ENCODE measurements around the gene SPATS2L. TPM values are rescaled to one million over a fixed set of nuclear protein-coding genes. Genes with fewer than 3 reads are reported as not detected.
A peak's percentile ranks its signal among the peaks of the same experiment; 100 is the strongest.

Gene SPATS2L, protein sequence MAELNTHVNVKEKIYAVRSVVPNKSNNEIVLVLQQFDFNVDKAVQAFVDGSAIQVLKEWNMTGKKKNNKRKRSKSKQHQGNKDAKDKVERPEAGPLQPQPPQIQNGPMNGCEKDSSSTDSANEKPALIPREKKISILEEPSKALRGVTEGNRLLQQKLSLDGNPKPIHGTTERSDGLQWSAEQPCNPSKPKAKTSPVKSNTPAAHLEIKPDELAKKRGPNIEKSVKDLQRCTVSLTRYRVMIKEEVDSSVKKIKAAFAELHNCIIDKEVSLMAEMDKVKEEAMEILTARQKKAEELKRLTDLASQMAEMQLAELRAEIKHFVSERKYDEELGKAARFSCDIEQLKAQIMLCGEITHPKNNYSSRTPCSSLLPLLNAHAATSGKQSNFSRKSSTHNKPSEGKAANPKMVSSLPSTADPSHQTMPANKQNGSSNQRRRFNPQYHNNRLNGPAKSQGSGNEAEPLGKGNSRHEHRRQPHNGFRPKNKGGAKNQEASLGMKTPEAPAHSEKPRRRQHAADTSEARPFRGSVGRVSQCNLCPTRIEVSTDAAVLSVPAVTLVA
- 10 to 100 TPM; 14.7 to 25.8 TPM for total RNA-seq

DNA sequence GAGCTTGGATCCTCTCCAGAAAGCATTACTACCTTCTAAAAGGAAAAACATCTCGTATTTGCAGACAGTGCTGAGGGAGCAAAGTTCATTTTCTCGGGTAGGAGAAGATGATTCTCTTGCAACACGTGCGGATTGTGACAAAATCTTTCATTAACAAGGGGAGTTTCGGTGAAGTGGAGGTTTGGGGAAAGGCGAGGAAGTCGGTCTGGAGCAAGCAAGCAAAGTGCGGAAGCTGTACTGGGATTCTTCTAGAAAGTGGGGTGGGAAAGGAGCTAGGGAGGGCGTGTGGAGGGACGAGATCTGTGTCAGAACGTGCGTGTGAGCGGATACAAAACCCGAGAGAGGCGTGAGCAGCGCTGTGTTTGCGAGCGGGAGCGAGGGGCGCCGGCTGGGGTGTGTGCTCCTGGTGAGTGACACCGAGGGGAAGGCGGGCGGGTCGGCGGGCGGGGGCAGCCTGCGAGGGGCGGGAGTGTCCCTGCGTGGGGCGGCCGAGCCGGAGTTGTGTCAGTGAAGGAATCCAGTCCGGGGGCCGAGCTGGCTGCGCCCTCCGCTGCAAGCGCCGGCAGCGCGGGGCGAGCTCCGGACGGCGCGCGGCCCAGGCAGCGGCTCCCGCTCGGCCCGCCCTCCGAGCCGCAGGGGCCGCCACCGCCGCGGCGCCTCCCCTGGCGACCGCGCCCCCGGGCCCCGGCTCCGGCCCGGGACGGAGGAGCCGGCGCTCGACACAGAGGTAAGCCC lies at the start of gene SPATS2L:
SPATS2L (plus strand) TSS at position 498 of the 735 bp plus-strand sequence. CDS start 82,552 bp downstream, outside the sequence.
- peak; percentile 71 for ATAC-seq
- H3K36me3 Mint-ChIP-seq (ENCODE audit: low read depth) = peaks cover 2% of the 10 kb centered on the region
- POLR2A ChIA-PET = interaction anchor here (0.6 to 0.9 kb wide), 4 partner anchors 65 to 406 kb away, joined by 3 to 5 read pairs (median 3); no protein-coding TSS in a partner anchor

DNA sequence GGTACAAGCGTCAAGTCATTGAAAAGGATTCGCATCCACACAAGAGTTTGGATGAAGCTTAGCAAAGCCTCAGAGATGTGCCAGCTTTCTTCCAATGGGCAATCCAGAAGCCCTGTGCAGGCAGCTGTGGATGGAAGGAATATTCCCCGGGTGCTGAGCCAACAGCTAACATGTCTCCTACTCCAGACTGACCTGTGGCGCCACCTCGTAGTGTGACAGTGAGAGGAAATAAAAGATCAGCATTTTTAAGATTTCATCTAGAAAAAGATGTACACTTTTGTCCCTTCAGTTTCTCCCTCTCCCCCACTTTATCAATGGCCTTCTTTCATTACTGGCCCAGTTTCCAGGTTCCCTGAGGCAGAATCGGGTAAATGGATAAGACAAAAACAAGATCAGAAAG lies 48.9 kb upstream of the SPATS2L start:
- ATAC-seq (no peak), DNase-seq (no peak)
- H3K9me3 Mint-ChIP-seq (ENCODE audit: low read depth) = no peaks in the 10 kb centered on the region
- ChIA-PET POLR2A (no interaction called here), CTCF (interaction anchor here (0.9 kb wide), 1 partner anchor 19 kb away, joined by 3 read pairs; no protein-coding TSS in a partner anchor)
- H3K4me1 Mint-ChIP-seq = no peaks in the 10 kb centered on the region
- no peaks in the 10 kb centered on the region for H3K36me3 Mint-ChIP-seq (ENCODE audit: low read depth)
- H3K4me3 Mint-ChIP-seq = no peak overlapping the region
- peaks cover 9% of the 10 kb centered on the region for H3K27me3 Mint-ChIP-seq
- no peak overlapping the region for H3K27ac Mint-ChIP-seq
- intact Hi-C loops (cut with DNase I, micrococcal nuclease) = no loop called here

More for the DNA sequence above, at the start of gene SPATS2L:
- DNase-seq = peak; percentile 75
- Mint-ChIP-seq H3K27ac (peak within 1 kb of the TSS; percentile 87), H3K27me3 (peaks cover 18% of the 10 kb centered on the region), H3K4me3 (peak within 1 kb of the TSS; percentile 80), H3K4me1 (peaks cover 21% of the 10 kb centered on the region), H3K9me3 (ENCODE audit: low read depth) (no peaks in the 10 kb centered on the region)
- CTCF ChIA-PET = interaction anchor here (0.6 to 1.4 kb wide), 5 partner anchors 11 to 321 kb away, joined by 3 to 4 read pairs (median 3); no protein-coding TSS in a partner anchor
- intact Hi-C loops (cut with DNase I, micrococcal nuclease) = loop anchor here (2.0 to 5.0 kb wide), 6 partner anchors 66 to 329 kb away; partner anchors contain the start of gene SGO2 (in 1 of the 2)

DNA sequence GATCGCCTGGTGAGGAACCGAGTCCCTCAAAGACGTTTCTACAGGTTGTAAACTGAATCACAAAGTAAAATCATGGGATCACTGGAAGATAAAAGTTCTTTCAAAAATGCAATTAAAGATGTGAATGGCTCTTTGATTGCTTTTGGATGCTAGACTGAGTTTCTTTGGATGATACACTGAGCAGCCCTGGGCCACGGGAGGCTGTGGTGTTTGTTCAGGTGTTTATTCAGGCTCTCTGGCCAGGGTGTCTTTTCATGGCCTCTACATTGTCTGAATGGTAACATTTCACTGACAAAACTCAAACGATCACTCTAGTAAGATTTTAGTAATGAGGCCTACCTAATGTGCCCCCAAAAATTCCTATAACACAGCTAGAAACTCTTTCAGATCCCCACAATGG lies 48.4 kb upstream of the SPATS2L start:
- CTCF ChIA-PET = interaction anchor here (0.9 kb wide), 1 partner anchor 20 kb away, joined by 3 read pairs; no protein-coding TSS in a partner anchor
- intact Hi-C loops (cut with DNase I, micrococcal nuclease) = no loop called here

DNA sequence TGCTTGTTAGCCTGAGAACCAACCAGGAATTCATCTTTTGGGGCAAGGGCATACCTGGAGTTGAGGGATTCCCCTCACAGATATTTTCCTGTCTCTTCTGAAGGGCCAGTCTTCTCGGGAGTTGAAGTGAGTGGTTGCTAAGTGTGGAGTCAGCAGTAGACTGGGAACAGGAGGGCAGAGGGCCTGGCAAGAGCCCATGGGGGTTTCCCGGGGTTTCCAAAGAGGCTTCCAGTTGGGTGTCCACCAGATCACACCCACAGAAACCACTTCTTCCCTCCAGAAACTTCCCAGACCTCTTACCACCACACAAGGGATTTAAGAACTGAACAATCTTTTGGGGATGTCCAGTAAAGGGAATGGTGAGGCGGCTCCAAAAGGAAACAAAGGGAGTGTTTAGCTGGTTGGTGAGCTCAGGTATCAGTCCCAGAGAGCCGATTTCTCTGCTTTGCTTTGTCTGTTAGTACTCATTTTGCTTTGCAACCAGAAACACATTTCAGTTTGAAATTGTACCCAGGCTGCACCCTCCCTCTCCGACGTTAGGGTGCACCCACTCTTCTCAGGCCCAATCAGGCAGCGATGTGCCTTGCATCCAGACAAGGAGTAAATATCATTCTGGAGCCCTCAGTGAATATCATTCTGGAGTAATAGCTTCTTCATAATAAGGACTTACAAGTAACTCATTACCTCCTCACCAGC lies 47.5 kb upstream of the SPATS2L start:
- POLR2A ChIA-PET = no interaction called here
- H3K9me3 Mint-ChIP-seq (ENCODE audit: low read depth) = no peaks in the 10 kb centered on the region
- no peaks in the 10 kb centered on the region for H3K36me3 Mint-ChIP-seq (ENCODE audit: low read depth)
- H3K4me3 Mint-ChIP-seq = no peak overlapping the region
- H3K27ac Mint-ChIP-seq = no peak overlapping the region
- CTCF ChIA-PET = no interaction called here
- DNase-seq (no peak), ATAC-seq (no peak)
- peaks cover 6% of the 10 kb centered on the region for H3K27me3 Mint-ChIP-seq
- intact Hi-C loops (cut with DNase I, micrococcal nuclease) = no loop called here
- no peaks in the 10 kb centered on the region for H3K4me1 Mint-ChIP-seq

More for the DNA sequence above, 48.4 kb upstream of the SPATS2L start:
- no peaks in the 10 kb centered on the region for H3K9me3 Mint-ChIP-seq (ENCODE audit: low read depth)
- H3K4me3 Mint-ChIP-seq = no peak overlapping the region
- ATAC-seq (no peak), DNase-seq (no peak)
- no peaks in the 10 kb centered on the region for H3K36me3 Mint-ChIP-seq (ENCODE audit: low read depth)
- H3K27me3 Mint-ChIP-seq = peaks cover 6% of the 10 kb centered on the region
- H3K27ac Mint-ChIP-seq = no peak overlapping the region
- POLR2A ChIA-PET = no interaction called here
- no peaks in the 10 kb centered on the region for H3K4me1 Mint-ChIP-seq

DNA sequence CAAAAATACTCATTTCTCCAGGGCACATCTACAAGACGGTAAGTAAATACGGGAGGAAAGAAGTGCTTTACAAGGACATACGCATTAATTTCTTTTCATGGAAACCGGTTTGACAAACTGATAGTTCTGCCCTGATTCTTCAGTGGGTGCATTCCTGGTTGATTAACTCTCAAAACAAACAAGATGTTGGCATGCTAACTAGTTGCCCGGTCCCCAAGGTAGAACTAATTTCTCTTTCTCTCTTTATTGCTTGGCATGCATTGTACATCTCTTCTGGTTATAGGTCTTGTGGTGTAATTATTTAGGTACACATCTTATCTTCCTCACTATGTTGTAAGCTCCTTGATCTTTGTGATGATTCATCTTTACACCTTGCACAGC lies 46.9 kb upstream of the SPATS2L start:
- Mint-ChIP-seq H3K27ac (no peak overlapping the region), H3K4me3 (no peak overlapping the region), H3K9me3 (ENCODE audit: low read depth) (no peaks in the 10 kb centered on the region), H3K27me3 (peaks cover 6% of the 10 kb centered on the region), H3K4me1 (no peaks in the 10 kb centered on the region), H3K36me3 (ENCODE audit: low read depth) (no peaks in the 10 kb centered on the region)
- intact Hi-C loops (cut with DNase I, micrococcal nuclease) = no loop called here
- ATAC-seq (no peak), DNase-seq (no peak)
- POLR2A ChIA-PET = no interaction called here
- CTCF ChIA-PET = no interaction called here

DNA sequence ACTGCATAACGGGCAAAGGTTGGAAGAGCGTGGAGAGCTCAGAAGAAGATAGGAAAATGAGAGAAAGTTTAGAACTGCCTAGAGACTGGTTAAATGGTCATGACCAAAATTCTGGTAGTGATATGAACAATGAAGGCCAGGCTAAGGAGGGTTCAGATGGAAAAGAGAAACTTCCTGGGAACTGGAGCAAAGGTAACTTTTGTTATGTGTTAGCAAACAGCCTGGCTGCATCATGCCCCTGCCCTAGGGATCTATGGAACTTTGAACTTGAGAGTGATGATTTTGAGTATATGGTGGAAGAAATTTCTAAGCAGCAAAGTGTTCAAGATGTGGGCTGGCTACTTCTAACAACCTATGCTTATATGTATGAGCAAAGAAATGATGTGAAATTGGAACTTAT lies 44.4 kb upstream of the SPATS2L start:
- no peak overlapping the region for H3K4me3 Mint-ChIP-seq
- ATAC-seq (no peak), DNase-seq (no peak)
- H3K4me1 Mint-ChIP-seq = no peaks in the 10 kb centered on the region
- POLR2A ChIA-PET = interaction anchor here (0.6 kb wide), 1 partner anchor 435 kb away, joined by 3 read pairs; no protein-coding TSS in a partner anchor
- CTCF ChIA-PET = no interaction called here
- peaks cover 2% of the 10 kb centered on the region for H3K27me3 Mint-ChIP-seq
- no peaks in the 10 kb centered on the region for H3K36me3 Mint-ChIP-seq (ENCODE audit: low read depth)
- intact Hi-C loops (cut with DNase I, micrococcal nuclease) = no loop called here
- no peaks in the 10 kb centered on the region for H3K9me3 Mint-ChIP-seq (ENCODE audit: low read depth)
- H3K27ac Mint-ChIP-seq = no peak overlapping the region

DNA sequence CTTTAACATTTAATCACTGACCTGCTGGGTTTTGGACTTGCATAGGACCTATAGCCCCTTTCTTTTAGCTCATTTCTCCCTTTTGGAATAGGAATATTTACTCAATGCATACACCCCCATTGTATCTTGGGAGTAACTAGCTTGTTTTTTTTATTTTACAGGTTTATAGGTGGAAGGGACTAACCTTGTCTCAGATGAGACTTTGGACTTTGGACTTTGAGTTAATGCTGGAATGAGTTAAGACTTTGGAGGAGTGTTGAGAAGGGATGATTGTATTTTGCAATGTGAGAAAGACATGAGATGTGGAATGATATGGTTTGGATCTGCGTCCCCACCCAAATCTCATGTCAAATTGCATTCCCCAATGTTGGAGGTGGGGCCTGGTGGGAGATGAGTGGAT lies 43.2 kb upstream of the SPATS2L start:
- Mint-ChIP-seq H3K36me3 (ENCODE audit: low read depth) (no peaks in the 10 kb centered on the region), H3K27ac (no peak overlapping the region), H3K9me3 (ENCODE audit: low read depth) (no peaks in the 10 kb centered on the region), H3K4me1 (no peaks in the 10 kb centered on the region), H3K4me3 (no peak overlapping the region), H3K27me3 (peaks cover 2% of the 10 kb centered on the region)
- ChIA-PET CTCF (no interaction called here), POLR2A (interaction anchor here (0.6 kb wide), 1 partner anchor 1830 kb away, joined by 3 read pairs; no protein-coding TSS in a partner anchor)
- intact Hi-C loops (cut with DNase I, micrococcal nuclease) = no loop called here
- DNase-seq = no peak
- ATAC-seq = no peak

DNA sequence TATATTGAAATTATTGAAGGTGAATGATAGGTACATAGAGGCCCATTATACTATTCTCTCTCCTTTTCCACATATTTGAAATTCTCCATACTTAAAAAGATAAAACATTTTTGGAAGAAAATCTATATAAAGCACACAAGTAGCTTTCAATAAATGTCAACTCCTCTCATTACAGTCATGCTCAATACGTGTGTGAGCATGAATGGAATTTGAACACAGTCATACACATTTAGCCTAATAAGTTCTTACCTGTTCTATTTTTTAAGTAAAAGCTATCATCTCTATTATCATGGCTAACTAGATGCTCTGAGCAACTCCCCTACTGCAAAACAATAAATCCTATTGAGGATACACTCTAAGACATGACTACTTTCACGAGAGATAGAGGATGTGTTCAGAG lies 41.9 kb upstream of the SPATS2L start:
- CTCF ChIA-PET = no interaction called here
- Mint-ChIP-seq H3K27ac (no peak overlapping the region), H3K9me3 (ENCODE audit: low read depth) (no peaks in the 10 kb centered on the region), H3K4me3 (no peak overlapping the region), H3K27me3 (peaks cover 2% of the 10 kb centered on the region), H3K4me1 (no peaks in the 10 kb centered on the region), H3K36me3 (ENCODE audit: low read depth) (no peaks in the 10 kb centered on the region)
- DNase-seq (no peak), ATAC-seq (no peak)
- intact Hi-C loops (cut with DNase I, micrococcal nuclease) = no loop called here
- POLR2A ChIA-PET = no interaction called here

DNA sequence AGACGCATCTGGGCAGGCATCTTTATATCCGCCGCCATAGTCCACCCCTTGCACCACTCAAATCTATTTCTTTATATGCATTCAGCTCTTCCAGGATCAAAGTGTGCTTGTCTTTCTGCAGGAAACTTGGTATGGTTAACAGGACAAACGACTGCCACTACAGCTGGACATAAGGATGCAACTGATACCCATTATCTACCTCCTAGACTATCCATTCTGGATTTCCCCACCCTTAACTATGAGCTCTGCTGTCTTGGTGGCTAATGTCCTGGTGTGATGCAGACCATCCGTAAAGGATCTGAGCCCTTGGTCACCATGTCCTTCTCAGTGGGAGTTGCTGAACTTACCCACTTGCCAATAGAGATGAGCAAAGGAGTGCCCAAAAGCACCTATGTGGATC lies 40.1 kb upstream of the SPATS2L start:
- Mint-ChIP-seq H3K36me3 (ENCODE audit: low read depth) (no peaks in the 10 kb centered on the region), H3K9me3 (ENCODE audit: low read depth) (no peaks in the 10 kb centered on the region), H3K27me3 (no peaks in the 10 kb centered on the region), H3K27ac (no peak overlapping the region), H3K4me3 (no peak overlapping the region), H3K4me1 (no peaks in the 10 kb centered on the region)
- intact Hi-C loops (cut with DNase I, micrococcal nuclease) = no loop called here
- no peak for ATAC-seq
- DNase-seq = no peak
- ChIA-PET CTCF (no interaction called here), POLR2A (no interaction called here)

DNA sequence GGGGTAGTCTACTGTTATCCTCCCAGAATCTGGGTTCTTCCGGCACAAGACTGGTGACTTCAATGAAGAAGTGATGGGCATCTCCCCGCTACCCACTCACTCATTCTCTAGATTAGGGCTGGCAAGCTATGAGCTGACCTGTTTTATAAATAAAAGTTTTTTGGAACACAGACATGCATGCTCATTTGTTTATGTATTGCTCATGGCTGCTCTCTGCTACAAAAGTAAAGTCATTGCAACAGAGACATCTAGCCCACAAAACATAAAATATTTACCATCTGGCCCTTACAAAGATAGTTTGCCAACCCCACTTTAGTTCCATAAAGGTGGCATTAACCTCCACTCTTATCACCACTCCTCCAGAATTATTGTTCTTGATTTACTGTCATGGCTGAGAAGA lies 39.1 kb upstream of the SPATS2L start:
- Mint-ChIP-seq H3K4me1 (no peaks in the 10 kb centered on the region), H3K36me3 (ENCODE audit: low read depth) (no peaks in the 10 kb centered on the region)

DNA sequence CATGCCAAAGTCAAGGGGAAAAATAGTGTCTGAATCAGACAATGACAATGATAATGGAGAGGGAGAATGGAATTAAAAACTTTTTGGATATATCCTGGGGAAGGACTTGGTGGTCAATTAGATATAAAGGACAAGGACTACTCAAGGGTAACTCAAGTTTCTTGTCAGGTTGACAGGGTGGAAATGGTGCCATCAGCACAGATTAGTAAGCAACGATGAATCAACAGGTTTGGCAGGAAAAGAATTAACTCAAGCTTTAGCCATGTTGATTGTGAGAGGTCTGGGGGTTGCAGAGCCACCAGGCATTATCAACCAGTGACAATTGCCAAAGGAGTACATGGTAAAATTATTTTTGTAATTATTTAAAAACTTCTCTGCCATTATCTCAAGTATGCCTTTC lies 35.8 kb upstream of the SPATS2L start:
- no peak for ATAC-seq
- no peak overlapping the region for H3K27ac Mint-ChIP-seq
- no peak overlapping the region for H3K4me3 Mint-ChIP-seq
- no peaks in the 10 kb centered on the region for H3K4me1 Mint-ChIP-seq
- no peaks in the 10 kb centered on the region for H3K9me3 Mint-ChIP-seq (ENCODE audit: low read depth)
- H3K27me3 Mint-ChIP-seq = no peaks in the 10 kb centered on the region
- intact Hi-C loops (cut with DNase I, micrococcal nuclease) = no loop called here
- ChIA-PET POLR2A (no interaction called here), CTCF (interaction anchor here (0.6 to 1.4 kb wide), 2 partner anchors 15 to 137 kb away, joined by 3 read pairs; no protein-coding TSS in a partner anchor)
- DNase-seq = no peak
- no peaks in the 10 kb centered on the region for H3K36me3 Mint-ChIP-seq (ENCODE audit: low read depth)

More for the DNA sequence above, 39.1 kb upstream of the SPATS2L start:
- no peak for DNase-seq
- Mint-ChIP-seq H3K9me3 (ENCODE audit: low read depth) (no peaks in the 10 kb centered on the region), H3K27ac (no peak overlapping the region), H3K27me3 (no peaks in the 10 kb centered on the region), H3K4me3 (no peak overlapping the region)
- intact Hi-C loops (cut with DNase I, micrococcal nuclease) = no loop called here
- POLR2A ChIA-PET = no interaction called here
- ATAC-seq = no peak
- CTCF ChIA-PET = no interaction called here

Measured in activated CD4-positive, alpha-beta T cell treated with anti-CD3 and anti-CD28 coated beads for 36 hours (primary cell).